Ishikawa (cell line): ENCODE results near the gene BHMT2.

Source experiments
- CEBPB ChIP-seq: IDR thresholded peaks from 2 replicates; pipeline ENCODE4 v1.6.1; 2012
- CREB1 ChIP-seq: IDR thresholded peaks from 2 replicates; pipeline ENCODE4 v1.6.1; 2012; ENCODE audit warnings: low read depth
- EGR1 ChIP-seq: IDR thresholded peaks from 2 replicates; pipeline ENCODE4 v1.6.1; 2012
- EP300 ChIP-seq: IDR thresholded peaks from 2 replicates; pipeline ENCODE4 v1.6.1; 2012; ENCODE audit warnings: borderline replicate concordance
- FOXM1 ChIP-seq: IDR thresholded peaks from 2 replicates; pipeline ENCODE4 v1.6.1; 2012; ENCODE audit warnings: low read depth, borderline replicate concordance
- MAX ChIP-seq: IDR thresholded peaks from 2 replicates; pipeline ENCODE4 v1.6.1; 2012
- NFIC ChIP-seq: IDR thresholded peaks from 2 replicates; pipeline ENCODE4 v1.6.1; 2012
- RAD21 ChIP-seq: IDR thresholded peaks from 2 replicates; pipeline ENCODE4 v1.6.1; 2012; ENCODE audit warnings: low read depth
- REST ChIP-seq: IDR thresholded peaks from 2 replicates; pipeline ENCODE4 v1.6.1; 2012; ENCODE audit warnings: low read depth, mild to moderate bottlenecking
- TAF1 ChIP-seq: IDR thresholded peaks from 2 replicates; pipeline ENCODE4 v1.6.1; 2012; ENCODE audit warnings: low read depth, mild to moderate bottlenecking
- TCF12 ChIP-seq: IDR thresholded peaks from 2 replicates; pipeline ENCODE4 v1.6.1; 2012; ENCODE audit warnings: low read depth
- TEAD4 ChIP-seq: IDR thresholded peaks from 2 replicates; pipeline ENCODE4 v1.6.1; 2012
- USF1 ChIP-seq: IDR thresholded peaks from 2 replicates; pipeline ENCODE4 v1.6.1; 2012
- YY1 ChIP-seq: IDR thresholded peaks from 2 replicates; pipeline ENCODE4 v1.6.1; 2012; ENCODE audit warnings: low read depth
- ZBTB7A ChIP-seq: IDR thresholded peaks from 2 replicates; pipeline ENCODE4 v1.6.1; 2012; ENCODE audit warnings: low read depth

Gene BHMT2

GRCh38 chr5:79080804-79081203 is 11.2 kb downstream of the BHMT2 start:
- no peak for TF ChIP-seq EGR1
- no peak for TF ChIP-seq MAX
- no peak for TF ChIP-seq YY1
- no peak for TF ChIP-seq TCF12
- no peak for TF ChIP-seq NFIC
- TF ChIP-seq REST, result no peak
- TF ChIP-seq CEBPB, result no peak
- no peak for TF ChIP-seq FOXM1
- no peak for TF ChIP-seq ZBTB7A
- no peak for TF ChIP-seq TAF1
- no peak for TF ChIP-seq TEAD4
- no peak for TF ChIP-seq RAD21
- TF ChIP-seq EP300, result no peak
- no peak for TF ChIP-seq CREB1
- TF ChIP-seq USF1, result no peak

- TF ChIP-seq MAX (no peak), CREB1 (no peak), EP300 (no peak), USF1 (no peak), EGR1 (no peak), FOXM1 (no peak), RAD21 (no peak), TAF1 (no peak)
Measured at GRCh38 chr5:79081779-79082178, 12.2 kb downstream of the BHMT2 start.

- no peak for TF ChIP-seq REST
- TF ChIP-seq ZBTB7A, result no peak
- TF ChIP-seq CREB1, result no peak
- TF ChIP-seq CEBPB, result no peak
- no peak for TF ChIP-seq YY1
- TF ChIP-seq TAF1, result no peak
- no peak for TF ChIP-seq MAX
- TF ChIP-seq FOXM1, result no peak
- TF ChIP-seq USF1, result no peak
- TF ChIP-seq EGR1, result no peak
- no peak for TF ChIP-seq TCF12
- no peak for TF ChIP-seq EP300
- TF ChIP-seq NFIC, result no peak
- TF ChIP-seq TEAD4, result no peak
- TF ChIP-seq RAD21, result no peak
Measured at GRCh38 chr5:79086116-79086515, 16.5 kb downstream of the BHMT2 start.

GRCh38 chr5:79088507-79088906 is 18.9 kb downstream of the BHMT2 start:
- TF ChIP-seq TAF1 (no peak), ZBTB7A (no peak), TCF12 (no peak), NFIC (no peak), FOXM1 (no peak), EGR1 (no peak), TEAD4 (no peak), RAD21 (no peak), REST (no peak), CEBPB (no peak), CREB1 (no peak), YY1 (no peak), EP300 (no peak), USF1 (no peak), MAX (no peak)
